Ishikawa (cell line): ENCODE results near the gene TENM3.

Experiments
- CEBPB ChIP-seq: IDR thresholded peaks from 2 replicates; pipeline ENCODE4 v1.6.1; 2012
- CREB1 ChIP-seq: IDR thresholded peaks from 2 replicates; pipeline ENCODE4 v1.6.1; 2012; ENCODE audit warnings: low read depth
- EGR1 ChIP-seq: IDR thresholded peaks from 2 replicates; pipeline ENCODE4 v1.6.1; 2012
- EP300 ChIP-seq: IDR thresholded peaks from 2 replicates; pipeline ENCODE4 v1.6.1; 2012; ENCODE audit warnings: borderline replicate concordance
- FOXM1 ChIP-seq: IDR thresholded peaks from 2 replicates; pipeline ENCODE4 v1.6.1; 2012; ENCODE audit warnings: low read depth, borderline replicate concordance
- NFIC ChIP-seq: IDR thresholded peaks from 2 replicates; pipeline ENCODE4 v1.6.1; 2012
- RAD21 ChIP-seq: IDR thresholded peaks from 2 replicates; pipeline ENCODE4 v1.6.1; 2012; ENCODE audit warnings: low read depth
- TAF1 ChIP-seq: IDR thresholded peaks from 2 replicates; pipeline ENCODE4 v1.6.1; 2012; ENCODE audit warnings: low read depth, mild to moderate bottlenecking
- TCF12 ChIP-seq: IDR thresholded peaks from 2 replicates; pipeline ENCODE4 v1.6.1; 2012; ENCODE audit warnings: low read depth
- TEAD4 ChIP-seq: IDR thresholded peaks from 2 replicates; pipeline ENCODE4 v1.6.1; 2012
- YY1 ChIP-seq: IDR thresholded peaks from 2 replicates; pipeline ENCODE4 v1.6.1; 2012; ENCODE audit warnings: low read depth
- ZBTB7A ChIP-seq: IDR thresholded peaks from 2 replicates; pipeline ENCODE4 v1.6.1; 2012; ENCODE audit warnings: low read depth
- TF ChIP-seq, protein P1 (sequence below): IDR thresholded peaks from 2 replicates; pipeline ENCODE4 v1.6.1; 2012
- TF ChIP-seq, protein P2 (sequence below): IDR thresholded peaks from 2 replicates; pipeline ENCODE4 v1.6.1; 2012; ENCODE audit warnings: low read depth, mild to moderate bottlenecking
- TF ChIP-seq, protein P3 (sequence below): IDR thresholded peaks from 2 replicates; pipeline ENCODE4 v1.6.1; 2012

The TENM3 gene

DNA sequence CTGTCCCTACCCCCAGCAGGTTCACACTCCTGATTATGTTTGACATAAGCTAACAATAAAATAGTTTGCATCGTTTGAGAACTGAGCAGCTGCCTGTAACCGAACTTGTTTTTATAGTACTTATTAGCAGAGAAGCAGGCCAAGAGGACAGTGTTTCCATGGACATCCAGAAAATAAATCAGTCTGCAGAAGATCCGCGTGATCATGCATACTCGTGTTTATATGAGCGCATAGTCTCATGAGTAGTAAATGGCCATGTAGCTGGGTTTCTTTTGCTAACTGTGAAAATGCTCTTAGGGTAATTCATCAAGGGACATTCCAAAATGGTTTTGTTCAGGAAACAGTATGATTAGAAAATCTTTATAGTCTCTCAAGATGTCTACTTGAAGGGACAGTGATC lies 384.8 kb downstream of the TENM3 start:
- TF ChIP-seq CEBPB (no peak), CREB1 (no peak), EP300 (no peak)

DNA sequence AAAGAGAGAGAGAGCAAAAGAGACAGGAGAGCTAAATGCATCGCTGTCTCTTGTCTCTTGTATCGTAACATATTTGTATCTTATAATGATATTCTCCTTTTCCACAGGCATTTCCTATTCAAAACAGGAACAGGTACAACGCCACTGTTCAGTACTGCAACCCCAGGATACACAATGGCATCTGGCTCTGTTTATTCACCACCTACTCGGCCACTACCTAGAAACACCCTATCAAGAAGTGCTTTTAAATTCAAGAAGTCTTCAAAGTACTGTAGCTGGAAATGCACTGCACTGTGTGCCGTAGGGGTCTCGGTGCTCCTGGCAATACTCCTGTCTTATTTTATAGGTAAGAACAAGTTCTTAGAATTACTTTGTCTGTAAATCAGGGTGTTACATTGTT lies 385.3 kb downstream of the TENM3 start:
- TF ChIP-seq TEAD4 = no peak
- TF ChIP-seq CEBPB = no peak
- TF ChIP-seq, protein P1, sequence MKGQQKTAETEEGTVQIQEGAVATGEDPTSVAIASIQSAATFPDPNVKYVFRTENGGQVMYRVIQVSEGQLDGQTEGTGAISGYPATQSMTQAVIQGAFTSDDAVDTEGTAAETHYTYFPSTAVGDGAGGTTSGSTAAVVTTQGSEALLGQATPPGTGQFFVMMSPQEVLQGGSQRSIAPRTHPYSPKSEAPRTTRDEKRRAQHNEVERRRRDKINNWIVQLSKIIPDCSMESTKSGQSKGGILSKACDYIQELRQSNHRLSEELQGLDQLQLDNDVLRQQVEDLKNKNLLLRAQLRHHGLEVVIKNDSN = no peak
- TF ChIP-seq TCF12 = no peak
- TF ChIP-seq RAD21 = no peak
- TF ChIP-seq EGR1 = no peak
- TF ChIP-seq ZBTB7A = no peak
- TF ChIP-seq, protein P2, sequence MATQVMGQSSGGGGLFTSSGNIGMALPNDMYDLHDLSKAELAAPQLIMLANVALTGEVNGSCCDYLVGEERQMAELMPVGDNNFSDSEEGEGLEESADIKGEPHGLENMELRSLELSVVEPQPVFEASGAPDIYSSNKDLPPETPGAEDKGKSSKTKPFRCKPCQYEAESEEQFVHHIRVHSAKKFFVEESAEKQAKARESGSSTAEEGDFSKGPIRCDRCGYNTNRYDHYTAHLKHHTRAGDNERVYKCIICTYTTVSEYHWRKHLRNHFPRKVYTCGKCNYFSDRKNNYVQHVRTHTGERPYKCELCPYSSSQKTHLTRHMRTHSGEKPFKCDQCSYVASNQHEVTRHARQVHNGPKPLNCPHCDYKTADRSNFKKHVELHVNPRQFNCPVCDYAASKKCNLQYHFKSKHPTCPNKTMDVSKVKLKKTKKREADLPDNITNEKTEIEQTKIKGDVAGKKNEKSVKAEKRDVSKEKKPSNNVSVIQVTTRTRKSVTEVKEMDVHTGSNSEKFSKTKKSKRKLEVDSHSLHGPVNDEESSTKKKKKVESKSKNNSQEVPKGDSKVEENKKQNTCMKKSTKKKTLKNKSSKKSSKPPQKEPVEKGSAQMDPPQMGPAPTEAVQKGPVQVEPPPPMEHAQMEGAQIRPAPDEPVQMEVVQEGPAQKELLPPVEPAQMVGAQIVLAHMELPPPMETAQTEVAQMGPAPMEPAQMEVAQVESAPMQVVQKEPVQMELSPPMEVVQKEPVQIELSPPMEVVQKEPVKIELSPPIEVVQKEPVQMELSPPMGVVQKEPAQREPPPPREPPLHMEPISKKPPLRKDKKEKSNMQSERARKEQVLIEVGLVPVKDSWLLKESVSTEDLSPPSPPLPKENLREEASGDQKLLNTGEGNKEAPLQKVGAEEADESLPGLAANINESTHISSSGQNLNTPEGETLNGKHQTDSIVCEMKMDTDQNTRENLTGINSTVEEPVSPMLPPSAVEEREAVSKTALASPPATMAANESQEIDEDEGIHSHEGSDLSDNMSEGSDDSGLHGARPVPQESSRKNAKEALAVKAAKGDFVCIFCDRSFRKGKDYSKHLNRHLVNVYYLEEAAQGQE = no peak

DNA sequence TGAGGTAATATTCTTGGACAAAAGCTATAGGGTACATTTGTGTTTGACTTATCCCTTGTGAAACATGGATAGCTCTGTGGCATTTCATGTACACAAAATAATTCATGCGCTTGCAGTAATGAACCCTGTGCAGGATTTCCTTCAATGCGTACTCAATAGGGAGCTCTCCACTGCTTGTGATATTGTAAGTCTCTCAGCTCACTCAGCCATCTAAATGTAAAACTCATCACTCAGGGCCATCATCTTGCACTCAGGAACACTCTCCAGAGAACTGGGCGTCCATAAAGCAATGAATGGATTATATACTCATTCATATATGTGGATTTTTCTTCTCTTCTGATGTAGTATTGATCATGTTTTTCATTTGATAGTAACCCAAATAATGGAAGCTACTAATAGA lies 385.9 kb downstream of the TENM3 start:
- TF ChIP-seq ZBTB7A (no peak), RAD21 (no peak), CREB1 (no peak), TCF12 (no peak), EGR1 (no peak), NFIC (no peak), CEBPB (no peak), EP300 (no peak), TEAD4 (no peak), YY1 (no peak), TAF1 (no peak), FOXM1 (no peak)
- TF ChIP-seq, protein P3, sequence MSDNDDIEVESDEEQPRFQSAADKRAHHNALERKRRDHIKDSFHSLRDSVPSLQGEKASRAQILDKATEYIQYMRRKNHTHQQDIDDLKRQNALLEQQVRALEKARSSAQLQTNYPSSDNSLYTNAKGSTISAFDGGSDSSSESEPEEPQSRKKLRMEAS = no peak
- TF ChIP-seq, protein P1 = no peak
- TF ChIP-seq, protein P2 = no peak

DNA sequence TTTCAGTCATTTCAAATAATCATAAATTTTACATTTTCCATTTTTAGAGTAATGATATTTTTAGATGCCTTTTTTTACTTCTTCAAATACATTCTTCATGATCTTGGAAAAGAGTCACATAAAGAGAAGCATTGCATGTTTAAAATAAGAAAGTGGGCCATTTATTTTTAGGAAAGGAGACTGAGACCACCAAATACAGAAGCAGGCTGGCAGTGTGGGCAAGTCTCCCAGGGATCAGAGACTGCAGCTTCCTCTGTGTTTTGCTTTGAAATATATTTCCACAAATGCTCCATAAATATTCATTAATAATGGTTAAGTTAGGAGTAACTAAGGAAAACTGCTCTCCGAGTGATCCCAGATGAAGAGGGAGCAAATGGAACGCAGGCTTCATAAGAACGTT lies 397.3 kb downstream of the TENM3 start:
- no peak for TF ChIP-seq NFIC
- TF ChIP-seq, protein P3 = no peak
- TF ChIP-seq, protein P1 = no peak
- no peak for TF ChIP-seq EP300
- TF ChIP-seq CREB1 = no peak
- TF ChIP-seq EGR1 = no peak
- TF ChIP-seq TAF1 = no peak
- TF ChIP-seq FOXM1 = no peak

DNA sequence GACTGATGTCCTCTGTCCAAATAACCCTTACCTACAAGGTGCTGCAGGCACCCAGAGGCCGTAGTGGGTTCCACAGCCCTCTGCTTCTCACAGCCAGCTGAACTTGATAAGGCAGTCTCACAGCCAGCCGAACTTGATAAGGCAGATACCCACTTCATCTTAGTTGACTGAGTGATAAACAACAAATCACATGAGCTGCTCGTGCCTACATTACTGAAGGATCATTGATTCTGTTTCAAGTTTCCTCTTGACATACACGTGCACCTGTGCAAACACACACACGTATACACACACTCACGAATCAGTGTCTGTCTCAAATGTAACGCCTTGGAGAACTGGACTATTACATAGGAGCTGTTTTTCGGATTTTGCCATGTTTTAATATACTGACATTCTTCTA lies 397.7 kb downstream of the TENM3 start:
- TF ChIP-seq EP300 = no peak
- TF ChIP-seq TCF12 = no peak
- no peak for TF ChIP-seq RAD21
- TF ChIP-seq YY1 = no peak
- TF ChIP-seq TAF1 = no peak
- no peak for TF ChIP-seq CEBPB
- TF ChIP-seq ZBTB7A = no peak
- TF ChIP-seq, protein P1 = no peak
- TF ChIP-seq, protein P3 = no peak
- TF ChIP-seq, protein P2 = no peak
- no peak for TF ChIP-seq NFIC
- TF ChIP-seq TEAD4 = no peak
- TF ChIP-seq EGR1 = no peak
- no peak for TF ChIP-seq FOXM1
